Activated CD8-positive, alpha-beta memory T cell treated with anti-CD3 and anti-CD28 coated beads, Interleukin-2, amount 10 ng/mL, durations not matched to agents 7 days and 5 days (primary cell): Measurements from ENCODE around the gene KRTAP1-4. TPM values are rescaled to one million over a fixed set of nuclear protein-coding genes. Genes with fewer than 3 reads are reported as not detected.

Experiments used
- ATAC-seq: fragments of 150-1000 bp; cut with Tn5 transposase; one replicate; pipeline ENCODE4 v1.10.0; 2021; ENCODE audit warnings: moderate library complexity
- CTCF ChIA-PET: fragments of 350-600 bp; sonication (Branson Sonifier 250); formaldehyde crosslinking; loops from one replicate; lab custom pipeline; 2021; ENCODE audit warnings: antibody characterized with exemption; lab: Charles Lee
- DNase-seq: peaks from one replicate; pipeline ENCODE4 v3.0.0-alpha.2; 2020
- H3K27ac Mint-ChIP-seq: one replicate; pipeline ENCODE4 v1.8.0; 2021; ENCODE audit warnings: mild to moderate bottlenecking, mixed read lengths
- H3K27me3 Mint-ChIP-seq: one replicate; pipeline ENCODE4 v1.8.0; 2021; ENCODE audit warnings: mixed read lengths
- H3K36me3 Mint-ChIP-seq: one replicate; pipeline ENCODE4 v1.8.0; 2021; ENCODE audit warnings: mild to moderate bottlenecking, mixed read lengths
- H3K4me1 Mint-ChIP-seq: one replicate; pipeline ENCODE4 v1.8.0; 2021; ENCODE audit warnings: mixed read lengths
- H3K4me3 Mint-ChIP-seq: one replicate; pipeline ENCODE4 v1.8.0; 2021; ENCODE audit warnings: mild to moderate bottlenecking, moderate library complexity, mixed read lengths
- H3K9me3 Mint-ChIP-seq: one replicate; pipeline ENCODE4 v1.8.0; 2022; ENCODE audit warnings: low read depth, mixed read lengths
- total RNA-seq, 2 experiments: library from RNA; stranded (reverse); gene quantifications; one replicate each; pipeline ENCODE4 v1.2.3, GENCODE V29; 2021

The KRTAP1-4 gene
- total RNA-seq, 2 experiments from 2014 or later: not detected

- DNase-seq: no peak
Observed at GRCh38 chr17:40984226-40984625, 45.8 kb downstream of the KRTAP1-4 start, which contains the start of gene KRT40. KRT40 (minus strand) TSS chr17:40984326; CDS start chr17:40984273, 53 bp downstream.

GRCh38 chr17:40981115-40981514 lies 48.9 kb downstream of the KRTAP1-4 start:
- H3K36me3 Mint-ChIP-seq: no peaks in the 10 kb centered on the region
- peaks cover 29% of the 10 kb centered on the region for H3K27me3 Mint-ChIP-seq
- CTCF ChIA-PET: no interaction called here
- no peak for DNase-seq
- no peak overlapping the region for H3K27ac Mint-ChIP-seq
- no peaks in the 10 kb centered on the region for H3K9me3 Mint-ChIP-seq
- no peak overlapping the region for H3K4me3 Mint-ChIP-seq
- H3K4me1 Mint-ChIP-seq: no peaks in the 10 kb centered on the region
- ATAC-seq: no peak

More at GRCh38 chr17:40984226-40984625, 45.8 kb downstream of the KRTAP1-4 start, which contains the start of gene KRT40:
- no peak within 1 kb of the TSS for H3K4me3 Mint-ChIP-seq
- no peak for ATAC-seq
- H3K9me3 Mint-ChIP-seq: no peaks in the 10 kb centered on the region
- H3K27ac Mint-ChIP-seq: no peak within 1 kb of the TSS
- H3K4me1 Mint-ChIP-seq: no peaks in the 10 kb centered on the region
- H3K27me3 Mint-ChIP-seq: peaks cover 33% of the 10 kb centered on the region
- H3K36me3 Mint-ChIP-seq: no peaks in the 10 kb centered on the region
- CTCF ChIA-PET: no interaction called here

- ATAC-seq (no peak), DNase-seq (no peak)
- Mint-ChIP-seq H3K4me3 (no peak overlapping the region), H3K9me3 (no peaks in the 10 kb centered on the region), H3K36me3 (no peaks in the 10 kb centered on the region), H3K27ac (no peak overlapping the region), H3K27me3 (peaks cover 28% of the 10 kb centered on the region), H3K4me1 (no peaks in the 10 kb centered on the region)
- CTCF ChIA-PET: no interaction called here
Observed at GRCh38 chr17:40980596-40980995, 49.4 kb downstream of the KRTAP1-4 start.

- Mint-ChIP-seq H3K27me3 (peaks cover 30% of the 10 kb centered on the region), H3K27ac (no peak overlapping the region), H3K9me3 (no peaks in the 10 kb centered on the region), H3K4me1 (no peaks in the 10 kb centered on the region), H3K36me3 (no peaks in the 10 kb centered on the region), H3K4me3 (no peak overlapping the region)
- CTCF ChIA-PET: no interaction called here
- ATAC-seq: no peak
- no peak for DNase-seq
Observed at GRCh38 chr17:40980117-40980516, 49.9 kb downstream of the KRTAP1-4 start.

Other genes with a start within 250 kb of the KRTAP1-4 start
- gene KRT27, start 247.6 kb downstream of the KRTAP1-4 start, total RNA-seq: not detected
- not detected for gene KRT28, start 230.2 kb downstream of the KRTAP1-4 start, total RNA-seq
- 10 to 100 TPM; 19.2 to 33.7 TPM for gene KRT10, start 207.6 kb downstream of the KRTAP1-4 start, total RNA-seq
- not detected for gene KRT12, start 163.0 kb downstream of the KRTAP1-4 start, total RNA-seq
- not detected for gene KRT20, start 145.0 kb downstream of the KRTAP1-4 start, total RNA-seq
- not detected for gene KRT23, start 92.5 kb downstream of the KRTAP1-4 start, total RNA-seq
- not detected for gene KRT39, start 63.2 kb downstream of the KRTAP1-4 start, total RNA-seq
- not detected for gene KRT40, start 45.9 kb downstream of the KRTAP1-4 start, total RNA-seq
- not detected for gene KRTAP3-3, start 36.0 kb downstream of the KRTAP1-4 start, total RNA-seq
- gene KRTAP3-2, start 30.3 kb downstream of the KRTAP1-4 start, total RNA-seq: not detected
- not detected for gene KRTAP3-1, start 21.1 kb downstream of the KRTAP1-4 start, total RNA-seq
- gene KRTAP1-5, start 3.0 kb downstream of the KRTAP1-4 start, total RNA-seq: not detected
- gene KRTAP1-3, start 4.7 kb upstream of the KRTAP1-4 start, total RNA-seq: not detected
- gene KRTAP1-1, start 11.3 kb upstream of the KRTAP1-4 start, total RNA-seq: not detected
- gene KRTAP2-1, start 17.1 kb upstream of the KRTAP1-4 start, total RNA-seq: not detected
- not detected for gene KRTAP2-2, start 25.0 kb upstream of the KRTAP1-4 start, total RNA-seq
- gene KRTAP2-3, start 29.9 kb upstream of the KRTAP1-4 start, total RNA-seq: not detected
- not detected for gene KRTAP2-4, start 35.7 kb upstream of the KRTAP1-4 start, total RNA-seq
- gene KRTAP4-7, start 54.0 kb upstream of the KRTAP1-4 start, total RNA-seq: not detected
- not detected for gene KRTAP4-8, start 67.9 kb upstream of the KRTAP1-4 start, total RNA-seq
- not detected for gene KRTAP4-16, start 72.0 kb upstream of the KRTAP1-4 start, total RNA-seq
- gene KRTAP4-9, start 75.2 kb upstream of the KRTAP1-4 start, total RNA-seq: not detected
- not detected for gene KRTAP4-11, start 88.2 kb upstream of the KRTAP1-4 start, total RNA-seq
- not detected for gene KRTAP4-12, start 94.0 kb upstream of the KRTAP1-4 start, total RNA-seq
- gene KRTAP4-6, start 110.3 kb upstream of the KRTAP1-4 start, total RNA-seq: not detected
- not detected for gene KRTAP4-5, start 119.6 kb upstream of the KRTAP1-4 start, total RNA-seq
- not detected for gene KRTAP4-4, start 130.6 kb upstream of the KRTAP1-4 start, total RNA-seq
- gene KRTAP4-3, start 138.0 kb upstream of the KRTAP1-4 start, total RNA-seq: not detected
- not detected for gene KRTAP4-2, start 148.0 kb upstream of the KRTAP1-4 start, total RNA-seq
- gene KRTAP4-1, start 154.7 kb upstream of the KRTAP1-4 start, total RNA-seq: not detected
- not detected for gene KRTAP9-1, start 159.7 kb upstream of the KRTAP1-4 start, total RNA-seq
- gene KRTAP9-2, start 196.5 kb upstream of the KRTAP1-4 start, total RNA-seq: not detected
- gene KRTAP9-3, start 202.3 kb upstream of the KRTAP1-4 start, total RNA-seq: not detected
- not detected for gene KRTAP9-8, start 207.8 kb upstream of the KRTAP1-4 start, total RNA-seq
- gene KRTAP9-4, start 219.5 kb upstream of the KRTAP1-4 start, total RNA-seq: not detected
- not detected for gene KRTAP9-9, start 225.2 kb upstream of the KRTAP1-4 start, total RNA-seq
- gene KRTAP9-6, start 235.2 kb upstream of the KRTAP1-4 start, total RNA-seq: not detected
- not detected for gene KRTAP9-7, start 245.5 kb upstream of the KRTAP1-4 start, total RNA-seq